Ishikawa (cell line): ENCODE data around the gene RREB1.

ENCODE experiments used
- EP300 ChIP-seq: IDR thresholded peaks from 2 replicates; pipeline ENCODE4 v1.6.1; 2012; ENCODE audit warnings: borderline replicate concordance
- TAF1 ChIP-seq: IDR thresholded peaks from 2 replicates; pipeline ENCODE4 v1.6.1; 2012; ENCODE audit warnings: low read depth, mild to moderate bottlenecking
- TF ChIP-seq, protein P1 (sequence below): IDR thresholded peaks from 2 replicates; pipeline ENCODE4 v1.6.1; 2012

DNA sequence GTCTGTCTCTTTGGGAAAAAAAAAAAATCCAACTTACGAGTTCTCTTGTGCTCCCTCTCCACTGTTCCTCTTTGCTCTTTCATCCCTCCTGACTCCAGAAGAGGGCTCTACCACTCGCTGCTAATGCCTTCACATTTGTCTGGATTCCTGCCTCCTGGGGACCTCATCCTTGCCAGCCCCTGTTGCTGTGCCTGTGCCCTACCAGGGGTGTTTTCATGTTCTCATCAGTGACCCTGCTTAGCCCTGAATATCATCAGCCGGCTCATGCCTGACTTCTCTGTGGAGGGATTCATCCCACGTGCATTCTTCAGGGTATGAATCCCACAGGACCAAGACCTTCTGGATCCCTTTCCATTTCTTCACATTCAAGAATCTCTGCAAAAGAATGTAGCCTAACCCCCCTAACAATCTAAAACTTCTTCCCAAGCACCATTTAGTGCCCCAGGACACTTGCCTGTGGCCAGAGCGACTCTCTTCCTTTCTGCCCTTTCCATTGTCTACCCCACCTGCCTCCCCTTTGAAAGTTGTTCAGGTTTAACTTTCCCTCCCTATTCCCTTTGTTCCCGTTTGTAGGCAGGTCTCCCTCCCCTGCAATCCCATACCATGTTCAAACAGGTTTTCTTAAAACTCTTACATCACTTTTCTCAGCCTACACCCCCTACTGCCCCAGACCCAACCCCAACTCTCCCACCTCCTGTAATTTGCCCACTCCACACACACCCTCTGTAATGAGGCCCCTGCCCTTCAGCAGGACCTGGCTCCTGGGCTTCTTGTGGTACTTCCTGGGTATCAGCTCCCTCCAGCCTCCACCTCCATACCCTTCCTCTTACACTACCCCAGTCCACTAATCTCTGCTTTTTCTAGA lies 50.2 kb downstream of the RREB1 start:
- TF ChIP-seq EP300 (no peak), TAF1 (no peak)
- TF ChIP-seq, protein P1, sequence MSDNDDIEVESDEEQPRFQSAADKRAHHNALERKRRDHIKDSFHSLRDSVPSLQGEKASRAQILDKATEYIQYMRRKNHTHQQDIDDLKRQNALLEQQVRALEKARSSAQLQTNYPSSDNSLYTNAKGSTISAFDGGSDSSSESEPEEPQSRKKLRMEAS: no peak
